MM.1S (cell line): ENCODE results near the gene OR2B6.

ENCODE experiments used
- DNase-seq: peaks from one replicate; pipeline ENCODE4 v3.0.0-alpha.2; 2015
- H2AFZ ChIP-seq: fragments of 300-600 bp; sonication (generic); 2 replicates; pipeline ENCODE4 v1.6.0; 2016; ENCODE audit warnings: antibody characterized with exemption, low read length
- H3F3A ChIP-seq: fragments of 300-600 bp; sonication (generic); 2 replicates; pipeline ENCODE4 v1.6.1; 2016; ENCODE audit warnings: mild to moderate bottlenecking, antibody characterized with exemption, low read length, moderate library complexity, mixed read lengths; ENCODE audit not compliant: insufficient read depth
- H3K27ac ChIP-seq: fragments of 300-600 bp; sonication (generic); 2 replicates; pipeline ENCODE4 v1.5.1; 2016; ENCODE audit warnings: mild to moderate bottlenecking, low read length
- H3K27me3 ChIP-seq: fragments of 300-600 bp; sonication (generic); replicated peaks from 2 replicates; pipeline ENCODE4 v1.6.0; 2016; ENCODE audit warnings: low read length; ENCODE audit not compliant: insufficient read depth
- H3K36me3 ChIP-seq: fragments of 300-600 bp; sonication (generic); replicated peaks from 2 replicates; pipeline ENCODE4 v1.6.1; 2016; ENCODE audit warnings: mild to moderate bottlenecking, low read length, mixed read lengths; ENCODE audit not compliant: insufficient read depth
- H3K4me1 ChIP-seq: fragments of 300-600 bp; sonication (generic); 2 replicates; pipeline ENCODE4 v1.6.1; 2016; ENCODE audit warnings: low read length, mixed read lengths
- H3K4me2 ChIP-seq: fragments of 300-600 bp; sonication (generic); 2 replicates; pipeline ENCODE4 v1.6.0; 2016; ENCODE audit warnings: low read depth, low read length
- H3K4me3 ChIP-seq: fragments of 300-600 bp; sonication (generic); 2 replicates; pipeline ENCODE4 v1.5.1; 2016; ENCODE audit warnings: low read length, mixed read lengths
- H3K79me2 ChIP-seq: fragments of 300-600 bp; sonication (generic); 2 replicates; pipeline ENCODE4 v1.6.1; 2016; ENCODE audit warnings: mixed run types, low read length, mixed read lengths
- H3K9ac ChIP-seq: fragments of 300-600 bp; sonication (generic); 2 replicates; pipeline ENCODE4 v1.6.1; 2016; ENCODE audit warnings: low read length, mixed read lengths
- H3K9me2 ChIP-seq: fragments of 300-600 bp; sonication (generic); replicated peaks from 2 replicates; pipeline ENCODE4 v1.6.1; 2016; ENCODE audit warnings: mild to moderate bottlenecking, low read length, mixed read lengths; ENCODE audit not compliant: insufficient read depth
- H3K9me3 ChIP-seq: fragments of 300-600 bp; sonication (generic); replicated peaks from 2 replicates; pipeline ENCODE4 v1.6.1; 2016; ENCODE audit warnings: mild to moderate bottlenecking, low read length, mixed read lengths; ENCODE audit not compliant: insufficient read depth
- H4K20me1 ChIP-seq: fragments of 300-600 bp; sonication (generic); 2 replicates; pipeline ENCODE4 v1.6.1; 2016; ENCODE audit warnings: mild to moderate bottlenecking, low read length, moderate library complexity, mixed read lengths; ENCODE audit not compliant: insufficient read depth
- CTCF ChIP-seq: fragments of 300-600 bp; sonication (generic); IDR thresholded peaks from 2 replicates; pipeline ENCODE4 v1.5.1; 2016; ENCODE audit warnings: antibody characterized with exemption, low read length, mixed read lengths
- EZH2 ChIP-seq: fragments of 300-600 bp; sonication (generic); optimal IDR thresholded peaks from 2 replicates; pipeline ENCODE3; 2017; ENCODE audit warnings: low read depth, mild to moderate bottlenecking, antibody characterized with exemption, low read length, mixed read lengths
- EZH2phosphoT487 ChIP-seq: fragments of 300-600 bp; sonication (generic); IDR thresholded peaks from 2 replicates; pipeline ENCODE4 v1.6.1; 2018; ENCODE audit warnings: antibody characterized with exemption, low read length

The OR2B6 gene

GRCh38 chr6:28001751-28002150, 44.7 kb downstream of the OR2B6 start:
- H4K20me1 ChIP-seq: no peaks in the 10 kb centered on the region
- TF ChIP-seq EZH2: no peak
- no peak for TF ChIP-seq CTCF
- no peak for TF ChIP-seq EZH2phosphoT487
- H2AFZ ChIP-seq: no peak overlapping the region
- H3K9me3 ChIP-seq: no peaks in the 10 kb centered on the region
- no peaks in the 10 kb centered on the region for H3K36me3 ChIP-seq
- DNase-seq: no peak
- H3K27me3 ChIP-seq: no peaks in the 10 kb centered on the region
- no peak overlapping the region for H3K4me2 ChIP-seq
- H3K4me3 ChIP-seq: no peak overlapping the region
- no peak overlapping the region for H3K9ac ChIP-seq
- H3F3A ChIP-seq: no peaks in the 10 kb centered on the region
- no peaks in the 10 kb centered on the region for H3K9me2 ChIP-seq
- H3K4me1 ChIP-seq: no peaks in the 10 kb centered on the region
- H3K79me2 ChIP-seq: no peaks in the 10 kb centered on the region
- no peak overlapping the region for H3K27ac ChIP-seq

- H3K79me2 ChIP-seq: no peaks in the 10 kb centered on the region
- no peaks in the 10 kb centered on the region for H3K36me3 ChIP-seq
- no peaks in the 10 kb centered on the region for H3K4me1 ChIP-seq
- H3F3A ChIP-seq: no peaks in the 10 kb centered on the region
- DNase-seq: no peak
- no peak overlapping the region for H3K27ac ChIP-seq
- H3K9me3 ChIP-seq: no peaks in the 10 kb centered on the region
- TF ChIP-seq EZH2: no peak
- TF ChIP-seq EZH2phosphoT487: no peak
- no peak for TF ChIP-seq CTCF
- H4K20me1 ChIP-seq: no peaks in the 10 kb centered on the region
- no peaks in the 10 kb centered on the region for H3K9me2 ChIP-seq
- no peak overlapping the region for H3K4me3 ChIP-seq
- no peak overlapping the region for H3K9ac ChIP-seq
- H3K27me3 ChIP-seq: no peaks in the 10 kb centered on the region
- no peak overlapping the region for H3K4me2 ChIP-seq
- H2AFZ ChIP-seq: no peak overlapping the region
These were observed 45.1 kb downstream of the OR2B6 start for GRCh38 chr6:28002161-28002560.

GRCh38 chr6:28003059-28003458, 46.0 kb downstream of the OR2B6 start:
- H4K20me1 ChIP-seq: no peaks in the 10 kb centered on the region

More at GRCh38 chr6:28003059-28003458, 46.0 kb downstream of the OR2B6 start:
- Histone ChIP-seq H3K4me1 (no peaks in the 10 kb centered on the region), H3K4me3 (no peak overlapping the region), H3K36me3 (no peaks in the 10 kb centered on the region), H3F3A (no peaks in the 10 kb centered on the region), H3K9me3 (no peaks in the 10 kb centered on the region), H3K9me2 (no peaks in the 10 kb centered on the region), H3K4me2 (no peak overlapping the region), H2AFZ (no peak overlapping the region), H3K27ac (no peak overlapping the region), H3K79me2 (no peaks in the 10 kb centered on the region), H3K9ac (no peak overlapping the region), H3K27me3 (no peaks in the 10 kb centered on the region)
- no peak for DNase-seq
- TF ChIP-seq EZH2 (no peak), CTCF (no peak), EZH2phosphoT487 (no peak)
